HS-5 (cell line): ENCODE measurements around the gene LAPTM5.
"Not testable (repeated sequence)": the region's sequence is repeated elsewhere in the genome, so short reads cannot be mapped to it uniquely, and the experiment has no call there.

Source experiments
- DNase-seq: peaks from one replicate; pipeline ENCODE4 v3.0.0-alpha.2; 2012; ENCODE audit warnings: low read depth

The LAPTM5 gene

DNA sequence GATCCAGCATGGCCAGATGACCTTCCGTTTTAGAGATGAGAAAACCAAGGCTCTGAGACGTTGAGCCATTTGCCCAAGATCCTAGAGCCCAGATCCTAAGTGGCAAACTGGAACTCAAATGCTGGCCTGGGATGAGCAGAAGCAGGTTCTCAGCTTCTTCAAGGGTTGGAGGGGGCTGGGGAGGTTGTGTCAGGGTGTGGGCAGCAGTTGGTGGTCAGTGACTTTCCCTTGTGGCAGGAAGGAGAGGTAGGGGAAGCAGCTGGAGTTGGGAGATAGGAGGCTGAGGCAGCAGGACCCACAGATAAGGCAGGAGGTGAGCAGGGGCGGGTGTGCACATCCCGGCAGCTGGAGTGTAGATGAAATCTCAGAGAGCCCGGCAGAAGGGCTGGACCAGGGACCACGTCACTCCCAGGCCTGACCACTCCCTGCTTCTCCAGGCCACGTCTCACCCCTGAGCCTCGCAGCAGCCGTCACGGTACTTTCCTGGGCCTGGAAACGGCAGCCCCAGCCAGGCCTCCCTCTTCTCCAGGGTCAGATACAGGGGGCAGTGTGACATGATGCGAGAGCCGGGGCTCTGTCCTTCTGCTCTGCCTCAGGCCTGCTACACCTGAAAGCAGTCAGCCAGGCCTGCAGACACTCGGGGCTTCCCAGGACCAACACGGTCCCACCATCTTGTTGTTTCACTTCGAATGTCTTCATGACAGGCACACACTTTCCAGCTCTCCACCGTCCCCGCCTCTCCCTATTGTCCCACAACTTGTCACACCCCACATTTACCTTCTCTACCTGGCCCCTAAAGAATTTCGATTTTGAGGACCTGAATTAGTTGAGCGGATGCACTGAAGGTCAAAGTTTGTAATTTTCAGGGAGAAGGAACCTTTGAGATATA is 11.5 kb upstream of the LAPTM5 start:
- no peak for DNase-seq

DNA sequence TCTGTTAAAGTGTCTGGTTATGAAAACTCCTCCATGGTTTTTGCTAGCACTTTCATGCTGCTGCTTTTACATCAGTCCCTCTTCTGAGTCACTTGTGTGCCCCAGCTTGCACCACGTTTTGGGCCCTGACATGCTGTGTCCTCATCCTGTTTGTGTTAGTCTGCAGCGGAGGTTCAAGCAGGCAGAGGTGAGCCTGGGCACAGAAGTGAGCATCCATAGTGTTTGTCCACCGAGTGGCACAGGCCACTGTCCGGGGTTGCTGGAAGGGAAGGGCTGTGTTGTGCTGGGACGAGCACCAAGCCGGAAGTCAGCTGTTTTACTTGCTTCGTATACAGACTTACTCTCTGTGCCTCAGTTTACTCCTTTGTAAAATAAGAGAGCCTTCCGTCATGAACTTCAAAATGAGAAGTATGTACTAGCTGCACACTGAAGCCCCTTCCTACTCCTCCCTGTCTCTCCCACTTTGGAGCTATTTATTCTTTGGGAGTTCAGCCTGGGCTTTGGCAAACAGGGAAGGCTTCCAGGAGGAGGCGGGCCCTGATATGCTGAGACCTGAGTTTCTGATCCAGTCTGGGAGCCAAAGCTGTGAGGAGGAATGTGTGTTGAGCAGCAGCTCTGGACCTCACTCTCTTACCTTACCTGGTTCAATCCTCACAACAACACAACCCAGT is 10.7 kb upstream of the LAPTM5 start:
- DNase-seq: no peak

DNA sequence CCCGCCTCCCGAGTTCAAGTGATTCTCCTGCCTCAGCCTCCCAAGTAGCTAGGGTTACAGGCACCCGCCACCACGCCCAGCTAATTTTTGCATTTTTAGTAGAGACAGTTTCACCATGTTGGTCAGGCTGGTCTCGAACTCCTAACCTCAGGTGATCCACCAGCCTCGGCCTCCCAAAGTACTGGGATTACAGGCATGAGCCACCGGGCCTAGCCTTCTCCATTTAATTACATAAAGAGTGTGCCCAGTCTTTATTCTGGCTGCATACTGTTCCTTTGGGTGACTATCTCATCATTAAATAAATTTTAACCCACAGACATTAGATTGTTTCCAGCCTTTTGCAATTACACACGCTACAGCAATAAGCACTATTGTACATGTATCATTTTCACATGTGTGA is 9.4 kb upstream of the LAPTM5 start:
- DNase-seq: not testable (repeated sequence)

DNA sequence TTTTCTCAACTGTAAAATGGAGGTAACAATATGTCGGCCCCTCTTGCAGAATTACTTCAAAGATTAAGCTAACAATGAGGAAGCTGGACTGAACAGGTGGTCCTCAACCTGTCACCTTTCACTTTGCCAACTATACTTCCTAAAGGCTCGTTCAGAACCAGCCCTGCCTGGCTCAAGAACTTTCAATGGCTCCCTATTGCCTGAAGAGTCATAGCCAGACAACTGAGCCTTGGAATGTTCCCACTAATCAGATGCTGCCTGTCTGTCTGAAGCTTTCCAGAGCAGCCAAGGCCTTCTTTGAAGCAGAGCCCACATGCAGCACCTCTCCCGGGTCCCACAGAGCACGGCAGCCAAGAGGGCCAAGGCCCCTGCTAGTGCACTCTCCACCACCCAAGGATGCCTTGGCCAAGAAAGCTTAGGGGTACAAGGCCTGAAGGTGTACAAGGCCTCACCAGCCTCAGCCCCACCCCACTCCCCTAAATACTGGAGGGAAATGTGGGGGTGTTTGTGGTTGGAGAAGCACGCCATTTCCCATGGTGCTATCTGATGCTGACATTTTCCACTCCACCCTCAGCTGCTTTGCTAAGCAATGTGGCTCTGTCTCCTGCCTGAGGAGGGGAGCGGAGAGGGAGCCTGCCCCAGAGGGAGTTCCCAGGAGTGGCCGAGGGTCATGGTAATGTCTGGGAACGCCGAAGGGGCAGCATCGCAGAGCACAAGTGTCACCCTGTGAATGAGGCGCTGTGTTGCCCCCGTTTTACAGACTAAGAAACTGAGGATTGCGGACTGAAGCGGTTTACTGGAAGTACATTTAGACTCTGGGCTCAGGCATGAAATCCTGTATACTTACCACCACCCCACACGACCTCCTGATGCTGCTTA is 8.2 kb upstream of the LAPTM5 start:
- no peak for DNase-seq

DNA sequence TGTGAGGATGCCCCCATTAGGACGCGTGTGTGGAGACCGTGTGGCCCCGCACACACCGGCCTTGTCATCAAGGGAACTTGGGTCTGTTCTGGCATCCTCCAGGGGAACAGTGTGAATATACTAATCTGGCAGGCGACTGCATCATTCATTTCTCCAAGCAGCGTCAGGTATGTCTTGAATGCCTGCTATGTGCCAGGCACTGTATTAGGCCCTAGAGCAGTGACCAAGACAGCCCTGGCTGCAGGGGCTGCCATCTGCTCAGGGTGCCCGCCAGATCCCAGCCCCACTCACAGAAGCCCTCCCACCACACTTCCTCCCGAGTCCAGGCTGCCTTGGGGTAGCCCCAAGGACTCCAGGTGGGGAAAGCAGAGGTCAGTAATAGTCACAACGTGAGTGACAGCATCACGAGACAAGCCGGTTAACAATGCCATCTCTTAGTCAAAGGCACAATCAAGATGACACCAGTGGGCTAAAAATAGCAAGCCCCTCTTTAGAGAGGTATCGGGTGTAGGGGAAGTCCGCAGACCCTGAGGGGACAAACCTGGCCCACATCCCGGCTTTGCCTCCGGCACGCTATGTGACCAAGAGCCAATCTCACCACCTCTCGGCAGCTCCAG is 7.5 kb upstream of the LAPTM5 start:
- DNase-seq: no peak

DNA sequence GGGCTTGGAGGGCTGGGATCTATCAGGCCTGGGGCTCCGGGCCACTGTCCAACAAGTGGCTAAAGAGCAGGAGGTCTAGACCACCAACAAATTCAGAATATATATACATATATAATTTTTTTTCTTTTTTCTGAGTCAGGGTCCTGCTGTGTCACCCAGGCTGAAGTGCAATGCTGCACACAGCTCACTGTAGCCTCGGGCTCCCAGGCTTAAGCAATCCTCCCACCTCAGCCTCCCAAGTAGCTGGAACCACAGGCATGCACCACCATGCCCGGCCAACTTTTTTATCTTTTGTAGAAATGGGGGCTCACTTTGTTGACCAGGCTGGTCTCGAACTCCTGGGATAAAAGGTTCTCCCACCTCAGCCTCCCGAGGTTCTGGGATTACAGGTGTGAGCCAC is 6.8 kb upstream of the LAPTM5 start:
- no peak for DNase-seq

DNA sequence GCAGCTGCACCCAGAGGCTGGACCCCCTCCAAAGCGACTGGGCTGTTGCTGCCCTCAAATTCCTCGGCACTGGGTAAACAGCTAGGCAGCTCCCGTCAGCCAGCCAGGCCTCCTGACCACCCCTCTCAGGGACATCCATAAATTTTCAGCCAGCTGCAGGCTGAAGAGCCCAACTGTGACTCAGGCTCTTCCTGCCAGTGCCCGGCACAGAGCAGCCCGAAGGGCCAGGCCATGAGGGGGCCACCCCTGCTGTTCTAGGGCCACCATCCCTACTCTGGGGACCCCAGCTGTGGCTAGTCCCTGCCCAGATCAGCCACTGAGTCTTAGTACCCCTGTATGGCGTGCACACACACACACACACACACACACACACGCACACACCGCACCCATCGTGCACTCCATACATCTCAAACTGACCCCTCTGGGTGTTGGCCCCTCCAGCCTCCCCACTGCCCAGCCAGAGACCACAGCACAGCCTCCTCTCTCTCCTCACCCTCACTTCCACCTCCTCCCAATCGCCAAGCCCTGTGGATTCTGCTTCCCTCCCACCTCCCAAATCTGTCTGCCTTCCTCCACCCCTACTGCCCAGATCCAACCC is 6.2 kb upstream of the LAPTM5 start:
- DNase-seq: no peak

DNA sequence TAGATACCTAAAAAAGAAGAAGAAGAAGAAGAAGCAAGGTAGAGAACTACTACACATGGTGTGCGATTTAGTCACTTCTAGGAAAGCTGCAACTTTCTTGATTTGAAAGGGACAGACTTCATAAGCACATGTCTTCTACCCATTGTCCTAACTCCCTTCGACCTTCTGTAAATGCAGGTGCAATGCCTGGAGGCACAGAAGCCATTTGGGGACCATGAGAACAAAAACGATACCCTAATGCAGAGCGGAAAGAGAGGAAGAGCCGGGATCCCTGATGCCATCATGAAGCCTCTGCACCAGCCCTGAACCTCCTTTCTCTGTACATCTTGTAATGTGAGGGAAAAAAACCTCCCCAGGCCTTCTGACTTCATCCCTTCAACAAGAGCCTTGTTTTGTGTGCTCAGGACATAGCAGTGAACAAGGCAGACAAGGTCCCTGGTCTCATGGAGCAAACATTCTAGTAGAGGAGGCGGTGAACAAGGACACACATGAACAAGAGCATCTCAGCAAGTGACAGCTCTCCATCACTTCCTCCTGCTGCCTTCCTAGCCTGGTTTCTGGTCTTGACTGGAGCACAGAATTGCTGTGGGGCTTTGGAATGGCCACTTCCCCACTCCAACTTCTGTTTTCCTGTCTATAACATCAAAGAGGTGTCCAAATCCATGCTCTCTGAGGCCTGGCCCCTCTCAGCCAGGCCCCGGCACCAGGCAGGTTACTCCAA is 5.5 kb upstream of the LAPTM5 start:
- no peak for DNase-seq

DNA sequence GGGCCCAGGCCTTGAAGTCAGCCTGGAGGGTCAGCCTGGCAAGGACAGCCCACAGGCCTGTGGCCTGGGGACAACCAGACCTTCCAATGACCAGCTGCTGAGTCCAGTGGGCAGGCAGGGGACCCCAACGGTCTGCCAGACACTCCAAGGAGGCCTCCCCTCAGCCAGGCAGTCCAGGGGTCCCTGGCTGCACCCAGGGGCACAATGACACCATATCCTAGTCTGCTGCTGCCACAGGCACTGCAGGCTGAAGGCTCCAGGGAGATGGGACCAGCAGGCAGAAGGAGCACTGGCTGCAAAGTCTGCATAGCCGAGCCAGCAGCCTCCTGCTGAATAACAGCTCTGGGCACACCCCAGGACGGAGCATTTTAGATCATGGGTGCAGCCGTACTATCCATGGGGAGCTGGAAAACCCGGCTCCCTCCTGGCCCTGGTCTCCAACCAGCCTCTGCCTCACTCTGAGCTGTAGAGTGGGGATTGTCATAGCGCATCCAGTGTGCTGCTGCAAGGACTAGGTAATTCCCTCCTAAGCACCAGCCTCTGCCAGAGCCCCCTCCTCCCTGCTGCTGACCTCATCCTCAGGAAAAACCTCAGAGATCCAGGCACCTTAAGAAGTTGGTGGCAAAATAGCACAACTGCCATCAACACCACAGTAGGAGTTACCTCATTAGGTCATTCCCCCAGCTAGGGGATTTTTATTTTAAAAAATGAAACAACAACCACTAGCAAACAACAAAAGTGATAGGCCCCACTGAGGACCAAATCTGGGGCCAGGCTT is 4.8 kb upstream of the LAPTM5 start:
- DNase-seq: no peak

DNA sequence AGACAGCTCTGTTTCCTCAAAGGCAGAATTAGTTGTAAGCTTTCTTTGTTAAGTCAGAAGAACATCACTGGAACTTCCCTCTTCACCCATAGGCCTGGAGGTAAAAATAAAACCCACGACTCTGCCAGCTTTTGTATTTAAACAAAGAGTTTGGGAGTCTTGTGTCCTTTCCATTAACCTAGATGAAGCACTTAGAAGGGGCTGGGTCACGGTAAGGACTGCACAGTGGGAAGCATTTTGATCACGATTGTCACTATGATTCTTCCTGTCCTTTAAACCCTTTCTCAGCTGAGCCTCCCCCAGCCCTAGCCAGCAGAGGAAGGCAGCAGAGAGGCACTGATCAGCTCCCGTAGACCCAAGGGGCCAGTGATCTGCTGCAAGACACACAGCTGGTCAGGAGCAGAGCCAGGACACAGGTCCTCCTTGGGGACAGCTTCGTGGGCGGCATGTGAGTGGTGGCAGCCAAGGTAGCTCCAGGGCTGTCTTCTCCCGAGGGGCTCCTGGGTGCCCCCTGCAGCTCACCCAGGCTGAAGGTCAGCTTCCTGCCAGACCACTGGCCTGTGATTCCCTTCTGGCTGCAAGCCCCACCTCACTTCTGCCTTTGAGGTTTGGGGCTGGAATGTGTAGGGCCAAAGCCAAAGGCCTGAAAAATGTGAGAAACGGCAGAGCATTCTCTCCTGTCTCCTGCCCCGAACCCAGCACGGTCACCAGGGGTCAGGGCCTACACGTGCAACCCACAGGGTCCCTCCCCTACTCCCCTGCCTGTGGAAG is 4.0 kb upstream of the LAPTM5 start:
- DNase-seq: no peak

DNA sequence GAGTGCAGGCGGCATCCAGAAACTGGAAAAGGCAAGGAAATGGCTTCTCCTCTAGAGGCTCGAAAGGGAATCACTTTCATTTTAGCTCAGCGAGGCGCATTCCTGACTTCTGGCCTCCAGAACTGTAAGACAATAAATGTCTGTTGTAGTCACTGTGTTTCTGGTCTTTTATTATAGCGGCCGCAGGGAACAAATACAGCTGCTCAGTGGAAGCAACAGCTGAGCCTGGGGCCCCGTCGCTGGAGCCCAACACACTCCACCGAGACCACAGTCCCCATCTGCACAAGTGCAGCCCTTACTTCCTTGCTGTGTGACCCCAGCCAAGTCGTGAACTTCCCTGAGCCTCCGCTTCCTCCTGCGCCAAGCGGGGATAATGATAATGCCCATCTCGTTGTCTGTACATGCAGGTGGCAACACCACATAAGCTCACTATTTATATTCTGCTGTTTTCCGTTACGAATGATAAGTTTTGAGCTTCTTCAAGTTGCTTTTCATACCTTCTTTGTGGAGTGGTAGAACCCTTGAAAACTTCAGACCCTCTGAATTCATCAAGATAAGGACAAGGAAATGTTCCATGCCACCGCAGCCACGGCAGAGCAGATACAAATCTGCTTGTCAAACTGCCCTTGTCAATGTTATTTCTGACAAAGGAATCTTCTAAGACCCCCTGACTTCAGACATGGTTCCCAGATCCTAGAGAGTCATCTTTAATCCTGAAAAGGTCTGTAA is 3.2 kb upstream of the LAPTM5 start:
- no peak for DNase-seq

DNA sequence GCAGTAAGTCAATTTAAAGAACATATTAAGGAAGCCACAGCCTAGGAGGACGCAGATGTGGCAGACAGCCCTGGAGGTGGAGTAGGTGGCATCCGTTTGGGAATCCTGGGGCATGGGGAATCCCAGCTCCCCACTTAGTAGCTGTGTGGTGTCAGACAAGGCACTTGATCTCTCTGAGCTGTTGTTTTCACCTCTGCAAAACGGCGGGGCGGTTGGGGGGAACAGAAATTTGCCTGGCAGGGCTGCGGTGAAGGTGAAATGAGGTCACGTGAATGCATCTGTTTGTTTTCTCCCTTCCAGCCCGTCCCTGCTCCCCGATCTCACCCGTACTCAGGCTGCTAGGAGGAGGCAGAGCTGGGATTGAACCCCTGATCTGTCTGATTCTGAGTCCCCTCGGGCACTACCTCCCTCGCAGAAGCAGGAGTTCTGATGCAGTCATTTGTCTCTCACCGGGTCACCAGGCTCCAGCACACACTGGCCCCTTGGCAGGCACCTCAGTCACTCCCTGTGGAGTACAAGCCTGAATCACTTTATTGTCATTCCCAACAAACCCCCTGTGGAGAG is 2.2 kb upstream of the LAPTM5 start:
- DNase-seq: no peak

DNA sequence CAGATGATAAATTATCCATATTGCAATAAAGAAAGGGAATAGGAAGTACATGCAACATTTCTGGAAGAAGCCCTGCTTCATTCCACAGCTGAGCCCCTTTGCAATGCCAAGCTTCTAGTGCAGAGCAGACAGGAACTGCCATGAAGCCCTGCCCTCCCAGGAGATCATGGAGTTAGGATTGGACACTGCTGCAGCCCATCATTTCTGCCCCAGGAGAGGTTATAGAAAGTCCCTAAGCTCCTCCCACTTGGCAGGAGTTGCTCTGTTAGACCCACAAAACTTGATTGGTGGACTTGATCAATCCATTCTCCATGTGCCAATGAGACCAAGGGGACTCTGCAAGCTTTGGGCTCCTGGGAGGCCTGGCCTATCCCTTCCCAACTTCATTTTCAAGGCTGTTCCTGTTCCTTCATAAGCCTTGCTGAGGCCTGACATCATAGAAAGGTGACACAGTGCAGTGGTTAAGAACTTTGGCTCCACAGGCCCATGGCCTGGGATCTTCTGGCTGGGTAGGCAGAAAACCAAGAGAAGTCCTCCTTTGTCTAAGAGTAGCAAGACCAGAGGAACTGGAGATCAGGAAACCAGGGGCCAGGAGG is 1.3 kb upstream of the LAPTM5 start:
- no peak for DNase-seq

DNA sequence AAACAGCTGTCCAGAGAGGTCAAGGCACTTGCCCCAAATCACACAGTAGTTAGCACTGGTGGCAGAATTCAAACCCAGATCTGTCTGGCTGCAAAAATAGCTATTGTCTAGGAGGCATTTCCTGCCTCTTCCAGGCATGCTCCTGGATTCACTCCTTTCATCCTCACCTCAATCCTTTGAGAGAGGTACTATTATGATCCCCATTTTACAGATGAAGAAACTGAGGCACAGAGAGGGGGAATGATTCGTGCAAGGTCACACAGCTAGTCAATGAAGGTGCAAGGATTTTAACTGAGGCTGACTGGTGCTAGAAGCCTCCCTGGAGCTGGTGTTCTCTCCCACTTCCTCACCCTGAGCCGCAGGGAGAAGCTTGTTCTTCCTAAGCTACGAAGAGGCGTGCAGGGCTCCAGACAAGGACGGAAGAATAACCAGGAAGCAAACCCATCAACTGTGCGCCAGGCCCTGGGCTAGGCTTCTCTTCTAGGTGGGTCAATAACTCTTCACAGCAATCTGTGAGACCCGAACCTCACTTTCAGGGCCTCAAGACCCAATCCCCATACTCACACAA is 631 bp upstream of the LAPTM5 start:
- no peak for DNase-seq

DNA sequence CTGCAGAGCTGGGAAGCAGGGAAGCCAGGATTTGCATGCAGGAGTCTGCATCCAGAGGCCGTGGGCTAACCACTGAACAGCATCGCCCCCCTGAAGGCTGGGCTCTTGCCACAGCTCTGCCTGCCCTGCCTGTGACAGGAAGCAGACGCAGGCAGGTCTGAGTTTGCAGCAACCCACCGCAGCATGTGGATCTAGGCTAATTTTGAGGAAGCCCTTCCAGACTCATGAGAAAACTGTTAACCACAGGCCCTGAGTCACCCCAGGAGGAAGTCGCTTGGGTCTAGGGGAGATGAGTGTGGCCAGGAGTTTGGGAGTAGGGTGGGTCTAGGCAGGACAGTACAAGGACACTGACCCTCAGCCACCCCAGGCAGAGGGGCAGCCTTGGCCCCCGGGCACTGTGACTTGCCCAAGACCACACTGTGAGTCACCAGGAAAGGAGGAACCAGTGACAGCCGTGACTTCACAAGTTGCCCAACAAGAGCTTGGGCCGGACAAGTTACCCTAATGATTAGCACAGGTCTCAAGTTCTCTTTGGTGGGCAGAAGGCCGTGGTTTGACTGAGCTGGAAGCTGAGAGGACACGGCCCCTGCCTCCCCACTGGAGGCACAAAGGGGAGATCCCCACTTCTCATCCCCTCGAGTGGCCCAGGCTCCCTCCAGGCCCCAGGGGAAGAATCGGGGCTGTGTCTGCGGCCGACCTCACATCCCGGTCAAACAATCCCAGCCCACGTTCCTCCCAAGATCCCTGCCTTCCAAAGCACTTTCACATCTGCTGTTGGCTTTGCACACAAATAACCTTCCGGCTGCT is 826 bp downstream of the LAPTM5 start:
- DNase-seq: peak; percentile 76

DNA sequence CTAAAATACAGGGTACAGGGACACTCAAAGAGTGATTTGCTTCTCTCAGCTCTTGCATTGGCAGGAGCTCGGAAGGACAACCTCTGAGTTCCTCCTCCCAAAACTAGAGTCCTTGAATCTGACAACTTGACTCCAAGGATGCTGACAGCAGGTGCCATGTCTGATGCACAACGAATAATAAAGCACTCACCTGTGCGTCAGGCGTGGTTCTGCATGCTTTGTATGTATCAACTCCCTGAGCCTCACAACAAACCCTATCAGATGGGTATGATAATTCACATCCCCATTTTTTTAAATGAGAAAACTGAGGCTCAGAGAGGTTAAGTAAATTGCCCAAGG is 1.4 kb downstream of the LAPTM5 start:
- no peak for DNase-seq

DNA sequence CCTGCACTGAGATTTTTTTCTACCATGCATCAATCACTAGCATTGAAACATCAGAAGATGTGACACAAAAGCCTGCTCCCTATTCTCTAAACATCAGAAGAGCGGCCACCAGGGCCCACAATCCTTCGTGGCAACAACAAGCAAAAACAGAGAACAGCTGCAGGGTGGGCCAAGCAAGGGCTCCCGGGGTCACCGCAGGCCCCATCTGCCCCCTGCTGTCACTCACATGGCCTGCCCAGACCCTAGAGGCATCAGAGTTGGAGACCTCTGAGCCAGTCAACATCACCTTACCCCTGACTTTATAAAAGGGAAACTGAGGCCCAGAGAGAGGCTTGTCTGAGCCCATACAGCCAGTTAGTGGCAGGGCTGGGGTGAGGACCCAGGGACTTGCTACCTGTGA is 1.8 kb downstream of the LAPTM5 start:
- no peak for DNase-seq
